IPS-NIHi7 (cell line): ENCODE data around the gene ITGA7.

ENCODE experiments used
- DNase-seq: peaks from one replicate; pipeline ENCODE4 v3.0.0; 2012; ENCODE audit warnings: mixed read lengths; ENCODE audit errors: extremely low spot score

Gene ITGA7

DNA sequence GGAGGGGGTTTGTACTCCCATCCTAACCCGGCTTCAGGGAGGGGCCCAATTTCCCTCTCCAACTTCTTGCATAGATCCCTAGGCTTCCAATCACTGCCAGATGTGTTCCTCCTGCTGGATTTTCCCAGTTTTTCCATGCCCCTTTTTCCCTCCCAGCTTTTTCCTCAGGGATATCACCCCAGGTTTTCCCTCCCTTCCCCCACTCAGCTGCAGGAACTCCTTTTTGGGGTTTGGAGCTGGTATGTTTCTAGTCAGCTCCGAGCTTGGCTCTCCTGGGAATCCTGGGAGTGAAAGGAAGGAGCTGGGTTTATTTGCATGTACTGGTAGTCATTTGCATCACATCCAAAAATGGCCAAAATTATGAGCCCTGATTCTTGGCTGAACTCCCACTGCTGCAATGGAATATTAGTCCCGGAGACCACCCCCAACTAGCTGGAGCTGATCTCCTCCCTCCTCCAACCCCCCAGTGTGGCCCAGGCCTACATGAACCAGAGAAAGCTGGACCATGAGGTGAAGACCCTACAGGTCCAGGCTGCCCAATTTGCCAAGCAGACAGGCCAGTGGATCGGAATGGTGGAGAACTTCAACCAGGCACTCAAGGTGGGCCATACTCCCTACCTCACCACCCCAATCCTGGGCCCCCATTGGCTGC lies 11.0 kb upstream of the ITGA7 start:
- DNase-seq, result no peak

DNA sequence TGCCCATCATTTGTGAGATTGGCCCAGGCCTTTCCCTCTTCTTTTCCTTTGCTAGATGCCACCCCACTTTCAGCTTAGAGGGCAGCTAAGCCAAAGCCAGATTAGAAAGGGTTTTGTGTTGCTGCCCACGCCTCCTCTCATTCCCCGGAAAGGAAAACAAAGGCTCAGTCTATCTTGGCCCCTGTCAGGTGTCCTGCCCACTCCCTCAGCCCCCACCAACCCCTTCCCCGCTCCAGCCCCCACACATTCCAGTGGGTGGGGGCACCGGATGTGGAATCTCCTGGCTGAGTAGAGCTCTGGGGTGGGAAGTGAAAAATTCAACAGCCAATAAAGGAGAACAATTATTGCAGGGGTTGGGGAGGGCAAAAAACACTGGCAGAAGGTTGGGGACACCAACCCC lies 10.3 kb upstream of the ITGA7 start:
- peak; percentile 55 for DNase-seq

DNA sequence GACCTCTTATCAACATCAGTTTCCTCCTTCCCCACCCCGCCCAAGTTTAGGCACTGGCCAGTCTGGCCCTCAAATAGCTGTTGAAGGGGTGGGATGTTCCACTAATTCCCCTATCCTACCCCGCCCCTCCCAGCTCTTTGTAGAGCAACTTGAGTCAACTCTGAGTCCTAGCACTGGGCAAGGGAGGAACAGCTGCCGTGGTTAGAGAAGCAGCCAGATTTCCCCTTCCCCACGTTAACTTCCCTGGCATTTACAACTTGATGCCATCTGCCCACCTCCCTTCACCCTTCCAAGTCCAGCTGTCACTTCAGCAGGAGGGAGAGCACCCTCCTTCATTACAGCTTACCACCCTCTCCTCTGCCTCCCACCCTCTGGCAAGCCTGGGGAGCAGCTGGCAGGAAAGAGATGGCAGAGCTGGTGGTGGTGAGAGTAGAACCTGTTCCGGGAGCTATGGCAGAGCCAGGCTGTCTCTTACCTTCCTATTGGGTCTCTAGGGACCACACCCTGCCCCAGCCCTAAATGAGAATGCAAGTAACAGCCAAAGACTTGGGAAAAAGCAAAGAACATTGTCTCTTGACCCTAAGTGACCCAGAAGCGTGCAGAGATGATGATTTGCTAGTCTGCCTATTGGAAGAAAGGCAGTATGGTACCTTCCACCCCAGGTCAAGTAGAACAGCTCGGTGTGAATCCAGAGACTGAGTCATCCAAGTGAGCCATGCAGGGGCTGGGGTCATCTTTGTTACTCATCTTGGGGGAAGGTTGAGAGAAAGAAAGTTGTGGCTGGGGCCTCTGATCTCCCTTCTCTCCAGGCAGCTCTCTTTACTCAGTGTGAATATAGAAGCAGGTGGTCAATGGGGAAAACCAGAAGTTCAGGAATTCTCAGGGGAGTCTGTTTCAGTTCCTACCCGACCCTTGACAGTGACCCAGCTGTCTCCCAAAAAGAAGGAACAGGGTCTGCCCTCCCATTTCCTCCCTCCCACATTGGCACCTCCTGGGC lies 9.6 kb upstream of the ITGA7 start:
- DNase-seq, result no peak

DNA sequence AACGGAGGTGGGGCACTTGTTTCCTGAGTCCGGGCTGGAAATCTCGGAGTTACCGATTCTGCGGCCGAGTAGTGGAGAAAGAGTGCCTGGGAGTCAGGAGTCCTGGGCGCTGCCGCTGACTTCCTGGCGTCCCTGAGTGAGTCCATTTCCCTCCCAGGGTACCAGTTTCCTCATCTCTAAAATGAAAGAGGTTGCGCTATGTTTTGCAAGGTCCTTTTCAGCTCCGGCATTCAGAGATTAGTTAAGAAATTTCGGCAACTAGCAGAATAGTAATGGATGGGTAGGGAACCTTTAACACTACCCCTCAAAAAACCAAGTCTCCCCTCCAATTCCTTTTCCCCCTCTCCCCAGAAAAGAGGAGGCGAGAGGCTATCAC lies 8.9 kb upstream of the ITGA7 start:
- DNase-seq, result no peak

DNA sequence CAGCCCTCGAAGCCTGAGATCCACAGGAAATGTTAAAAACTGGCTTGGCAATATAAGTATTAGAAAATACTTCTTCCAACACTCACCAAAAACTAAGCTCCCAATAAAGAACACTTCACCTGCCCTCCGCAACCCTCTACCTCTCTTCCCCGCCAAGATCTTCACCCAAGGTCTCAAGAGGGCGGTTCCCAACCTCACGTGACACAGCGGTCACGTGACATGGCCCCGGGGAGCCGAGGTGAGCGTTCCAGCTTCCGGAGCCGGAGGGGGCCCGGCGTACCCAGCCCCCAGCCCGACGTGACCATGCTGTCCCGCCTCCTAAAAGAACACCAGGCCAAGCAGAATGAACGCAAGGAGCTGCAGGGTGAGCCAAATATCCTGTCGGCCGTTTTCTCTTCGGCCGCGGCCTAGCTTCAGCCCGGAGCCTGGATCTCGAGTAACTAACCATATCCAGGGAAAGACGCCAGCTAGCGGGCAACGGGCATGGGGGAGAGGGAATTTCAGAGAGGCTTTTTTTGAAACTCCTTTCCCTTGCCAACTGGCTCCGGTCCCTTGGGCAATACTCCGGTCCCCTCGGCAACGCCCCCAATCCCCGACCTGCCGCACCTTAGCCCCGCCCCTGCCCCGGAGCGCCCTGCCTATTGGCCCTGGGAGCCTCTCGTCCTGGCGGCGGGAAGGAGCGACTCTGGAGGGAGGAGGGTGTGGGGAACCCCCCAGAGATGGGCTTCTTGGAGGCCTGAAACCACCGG lies 8.3 kb upstream of the ITGA7 start, which contains the start of gene BLOC1S1:
Gene BLOC1S1 (plus strand): TSS at position 214 of the 749 bp plus-strand sequence. CDS start 6 bp downstream, at position 220.
- peak; percentile 94 for DNase-seq

DNA sequence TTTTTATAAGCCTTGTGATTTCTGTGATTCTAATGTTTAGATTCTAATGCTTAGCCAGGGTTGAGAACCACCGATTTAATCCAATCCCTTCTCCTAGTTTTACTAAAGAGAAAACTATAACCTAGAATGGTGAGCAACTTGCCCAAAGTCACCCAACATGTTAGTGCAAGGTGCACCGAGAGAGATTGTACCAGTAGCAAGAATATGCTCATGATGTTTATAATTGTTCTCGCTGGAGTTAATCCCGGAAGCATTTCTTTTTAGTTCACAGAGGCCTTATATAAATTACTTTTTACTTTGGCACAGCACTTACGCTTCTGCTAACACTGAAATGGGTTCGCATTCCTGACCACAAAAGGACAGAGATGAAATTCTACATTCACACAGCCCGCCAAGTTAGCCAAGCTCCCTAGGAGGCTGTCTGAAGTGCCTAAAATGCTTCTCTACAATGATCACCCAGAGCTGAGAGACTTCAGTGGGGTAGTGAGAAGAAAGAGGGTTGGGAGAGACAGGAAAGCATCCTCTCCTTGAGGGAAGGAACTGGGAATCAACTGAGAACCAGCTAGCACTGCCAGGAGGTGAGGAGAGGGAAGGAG lies 7.6 kb upstream of the ITGA7 start:
- no peak for DNase-seq

DNA sequence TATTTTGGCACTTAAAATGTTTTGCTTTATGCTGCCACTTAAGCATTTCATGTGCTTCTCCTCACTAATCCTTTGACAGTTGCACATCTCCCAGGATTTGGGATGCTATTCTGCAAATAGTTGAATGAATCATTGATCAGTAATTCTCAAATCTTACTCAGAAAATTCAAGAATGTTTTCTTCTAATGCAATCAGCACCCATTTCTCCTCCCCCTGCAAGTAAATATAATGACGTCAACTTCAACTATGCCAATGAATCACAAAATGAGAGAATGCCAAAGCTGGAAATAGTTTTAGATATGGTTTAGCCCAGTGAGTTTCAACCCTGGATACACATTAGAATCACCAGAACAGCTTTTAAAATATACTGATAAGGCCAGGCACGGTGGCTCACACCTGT lies 6.0 kb upstream of the ITGA7 start:
- DNase-seq, result no peak

DNA sequence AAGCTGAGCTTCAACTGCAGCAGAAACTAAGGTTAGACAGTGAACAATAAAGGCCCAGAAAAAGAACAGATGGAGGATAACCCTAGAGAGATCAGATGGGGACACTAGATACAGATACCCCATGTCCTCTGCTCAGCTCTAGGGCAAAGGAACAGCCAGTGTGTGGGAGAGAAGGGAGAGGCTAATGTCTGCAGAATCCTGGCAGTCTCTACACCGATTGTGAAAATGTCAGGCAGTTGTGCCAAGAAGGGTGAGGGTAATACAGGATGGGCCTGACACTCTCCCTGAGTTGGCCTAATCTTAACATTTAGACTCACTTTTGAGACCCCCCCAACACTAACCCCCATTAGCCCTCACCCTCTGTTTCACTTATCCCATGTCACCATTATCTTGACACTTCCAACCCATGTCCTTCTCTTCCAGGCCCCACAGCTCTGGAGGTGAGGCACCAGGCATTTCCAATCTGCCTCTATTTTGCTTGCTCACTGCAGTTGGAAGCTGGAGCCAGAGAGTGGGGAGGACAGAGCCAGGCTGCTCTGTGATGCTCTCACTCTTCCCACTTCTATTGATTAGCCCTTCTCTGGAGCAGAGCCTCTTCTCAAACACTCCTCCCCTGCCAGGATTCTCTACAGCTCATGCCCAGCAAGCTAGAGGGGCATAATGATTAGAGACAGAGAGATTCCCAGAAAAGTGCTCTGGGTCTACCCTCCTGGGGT lies 5.2 kb upstream of the ITGA7 start:
- DNase-seq, result no peak

DNA sequence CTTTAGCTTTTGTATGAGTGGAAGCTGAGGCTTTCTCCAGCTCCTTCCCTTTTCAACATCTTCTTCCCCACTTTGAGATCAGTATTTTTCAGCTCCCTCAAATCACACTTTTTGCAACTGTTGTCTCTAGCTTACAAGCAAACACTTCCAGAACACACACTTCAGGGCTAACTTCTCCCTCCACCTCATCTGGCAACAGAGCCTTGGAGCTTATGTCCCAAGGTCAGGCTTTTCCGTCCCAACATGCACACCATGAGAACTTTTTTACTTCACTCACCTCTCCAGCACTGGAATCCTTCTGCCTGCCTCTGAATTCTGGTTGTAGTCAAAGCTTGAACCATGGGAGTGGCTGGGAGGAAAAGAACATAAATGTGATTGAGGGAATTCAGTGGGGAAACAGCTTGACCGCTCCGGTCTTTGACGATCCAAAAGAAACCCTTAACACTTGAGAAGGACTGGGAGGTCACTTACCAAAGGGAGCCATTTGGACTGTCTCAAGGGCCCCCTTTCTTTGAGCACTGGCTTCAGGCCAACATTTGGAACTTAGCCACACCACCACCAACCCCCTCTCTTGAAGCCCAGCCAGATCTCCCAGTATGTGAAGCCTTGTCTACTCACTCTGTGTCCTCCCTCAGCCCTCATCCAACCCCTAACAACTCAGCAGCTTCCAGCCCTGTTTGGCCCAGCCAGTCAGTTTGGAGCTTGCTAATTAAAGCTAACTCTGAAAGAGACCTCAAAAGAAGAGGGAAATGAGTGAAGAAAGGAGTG lies 4.3 kb upstream of the ITGA7 start:
- no peak for DNase-seq

DNA sequence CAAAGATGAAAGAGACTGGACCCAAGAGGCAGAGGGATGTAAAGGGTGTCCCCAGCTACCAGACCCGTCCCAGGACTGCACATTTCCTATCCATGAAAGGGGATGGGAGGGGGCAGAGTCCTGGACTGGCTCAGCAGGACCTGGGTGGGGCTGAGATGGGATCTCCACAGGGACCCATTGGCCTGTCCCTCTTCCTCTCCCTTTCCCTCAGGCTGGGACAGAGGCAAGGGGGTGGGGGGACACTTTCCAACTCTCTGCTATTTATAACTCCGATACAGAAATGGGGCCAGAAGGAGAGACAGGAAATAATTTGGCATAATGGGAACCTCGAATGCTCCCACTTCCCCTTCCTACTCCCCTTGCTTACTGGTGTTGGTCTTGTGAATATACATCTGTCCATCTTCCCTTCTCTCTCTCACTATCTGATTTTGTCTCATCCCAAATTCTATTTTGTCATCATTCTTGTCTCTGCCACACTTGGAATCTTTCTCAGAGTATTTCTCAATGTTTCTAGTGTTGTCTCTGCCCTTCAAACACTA lies 1.1 kb upstream of the ITGA7 start:
- DNase-seq, result no peak

DNA sequence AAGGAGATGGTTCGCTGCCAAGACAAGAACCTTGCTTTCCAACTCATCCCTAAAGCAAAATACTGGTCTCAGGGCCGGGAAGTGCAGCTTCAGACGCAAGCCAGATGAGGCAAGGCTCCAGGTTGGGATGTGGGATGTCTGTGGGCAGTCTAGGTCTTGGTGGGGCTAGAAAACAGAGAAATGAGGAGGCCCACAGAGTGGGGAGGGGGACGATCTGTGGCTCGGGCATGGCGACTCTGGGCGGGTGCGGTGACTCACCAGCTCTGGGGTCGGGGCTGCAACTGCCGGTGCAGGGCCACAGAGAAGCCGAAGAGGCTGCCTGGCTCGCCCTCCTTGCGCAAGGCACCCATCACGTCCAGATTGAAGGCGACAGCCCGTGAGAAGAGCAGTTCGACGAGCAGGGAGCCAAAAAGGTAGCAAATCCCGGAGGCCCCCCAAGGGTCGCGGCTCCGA lies 459 bp downstream of the ITGA7 start:
- DNase-seq, result peak; percentile 69

DNA sequence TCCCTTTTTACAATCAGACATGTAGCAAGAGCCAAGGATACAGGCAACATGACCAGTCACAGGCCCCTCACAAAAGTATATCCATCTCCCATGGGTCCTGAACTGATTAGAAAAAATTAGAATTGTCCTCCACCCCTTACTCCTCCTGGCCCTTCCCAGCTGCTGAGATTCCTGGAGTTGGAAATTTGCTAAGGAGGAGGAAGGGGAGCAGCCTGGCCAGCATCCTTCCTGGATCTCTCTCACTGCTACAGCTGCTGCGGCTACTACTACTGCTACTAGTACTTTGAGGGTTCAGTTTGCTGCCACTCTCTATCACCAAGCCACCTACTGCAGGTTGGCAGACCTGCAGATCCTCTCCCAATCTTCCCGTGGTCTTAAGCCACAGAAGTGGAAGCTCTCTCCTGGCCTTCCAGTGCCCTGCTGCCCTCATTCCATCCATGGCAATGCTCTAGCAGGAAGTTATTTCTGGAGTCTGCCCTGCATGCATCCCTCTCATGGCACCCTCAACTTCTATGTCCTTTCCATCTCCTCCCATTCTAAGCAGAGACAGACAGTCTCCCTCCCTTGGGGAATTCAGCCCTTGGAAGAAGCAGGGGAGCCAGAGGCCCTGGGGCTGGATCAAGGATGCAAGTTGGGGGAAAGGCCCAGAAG lies 1.0 kb downstream of the ITGA7 start:
- no peak for DNase-seq

DNA sequence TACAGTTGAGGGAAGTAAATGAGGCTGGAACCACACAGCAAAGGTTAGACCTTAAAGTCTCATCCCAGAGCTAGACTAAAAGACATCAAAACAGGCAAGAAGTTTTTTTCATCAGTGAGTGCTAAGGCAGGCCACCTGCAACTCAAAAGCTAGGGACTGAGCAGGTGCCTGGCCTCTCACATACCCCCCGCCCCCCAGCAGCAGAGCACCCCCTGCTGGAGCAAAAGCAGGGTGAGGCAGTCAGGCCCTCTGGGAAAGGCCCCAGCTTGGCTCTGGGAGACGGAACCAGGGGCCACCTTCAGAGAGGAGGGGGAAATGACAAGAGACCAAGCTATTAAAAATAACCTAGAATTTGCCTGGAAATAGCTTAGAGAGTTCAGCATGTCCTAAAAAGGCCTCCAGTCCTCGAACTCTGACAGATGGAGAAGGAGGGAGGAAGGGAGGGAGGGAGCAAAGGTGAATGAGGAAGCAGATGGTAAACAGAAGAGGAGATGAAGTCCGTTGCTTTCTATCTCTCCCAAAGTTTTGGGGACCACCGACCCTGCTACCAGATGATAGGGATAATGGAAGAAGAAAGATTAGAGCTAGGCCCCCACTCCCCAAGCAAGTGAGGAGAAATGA lies 1.8 kb downstream of the ITGA7 start:
- peak; percentile 76 for DNase-seq

DNA sequence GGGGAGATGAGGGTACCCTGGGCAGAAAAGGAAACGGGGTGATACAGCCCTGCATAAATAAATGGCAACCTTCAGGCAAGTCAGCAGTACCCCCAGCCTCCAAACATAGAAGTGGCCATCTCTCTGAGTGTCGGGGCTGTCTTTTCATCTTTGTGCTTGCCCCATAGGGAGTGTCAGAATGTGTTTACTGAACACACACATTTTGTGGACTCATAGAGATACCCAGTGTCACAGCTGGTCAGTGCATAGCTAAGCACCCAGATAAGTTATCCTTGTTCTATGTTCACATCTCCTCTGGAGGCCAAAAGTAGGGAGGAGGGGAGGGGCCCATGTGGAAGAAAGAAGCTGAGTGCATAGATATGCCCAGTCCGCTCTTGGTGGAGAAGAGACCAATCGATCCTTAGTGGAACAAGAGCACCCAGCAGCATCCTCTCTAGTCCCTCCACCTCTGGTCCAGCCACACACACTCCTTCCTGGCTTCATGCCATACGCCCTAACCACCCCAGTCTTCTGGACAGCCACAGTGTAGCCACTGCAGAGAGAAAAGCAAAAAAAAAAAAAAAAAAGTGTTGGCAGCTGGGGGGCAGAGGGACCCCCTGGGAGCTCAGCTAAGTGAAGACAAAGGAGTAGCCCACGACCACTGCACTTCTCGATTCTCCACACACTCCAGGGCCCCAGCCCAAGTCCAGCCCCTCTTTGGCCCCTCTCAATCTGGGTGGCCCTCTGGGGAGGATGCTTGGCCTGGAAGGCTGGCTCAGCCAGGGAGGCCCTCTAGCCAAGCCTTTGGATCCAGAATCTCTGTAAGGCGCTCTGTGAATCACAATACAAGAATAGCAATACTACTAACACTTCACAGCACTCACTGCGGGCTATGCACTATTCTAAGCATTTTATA lies 2.6 kb downstream of the ITGA7 start:
- no peak for DNase-seq

DNA sequence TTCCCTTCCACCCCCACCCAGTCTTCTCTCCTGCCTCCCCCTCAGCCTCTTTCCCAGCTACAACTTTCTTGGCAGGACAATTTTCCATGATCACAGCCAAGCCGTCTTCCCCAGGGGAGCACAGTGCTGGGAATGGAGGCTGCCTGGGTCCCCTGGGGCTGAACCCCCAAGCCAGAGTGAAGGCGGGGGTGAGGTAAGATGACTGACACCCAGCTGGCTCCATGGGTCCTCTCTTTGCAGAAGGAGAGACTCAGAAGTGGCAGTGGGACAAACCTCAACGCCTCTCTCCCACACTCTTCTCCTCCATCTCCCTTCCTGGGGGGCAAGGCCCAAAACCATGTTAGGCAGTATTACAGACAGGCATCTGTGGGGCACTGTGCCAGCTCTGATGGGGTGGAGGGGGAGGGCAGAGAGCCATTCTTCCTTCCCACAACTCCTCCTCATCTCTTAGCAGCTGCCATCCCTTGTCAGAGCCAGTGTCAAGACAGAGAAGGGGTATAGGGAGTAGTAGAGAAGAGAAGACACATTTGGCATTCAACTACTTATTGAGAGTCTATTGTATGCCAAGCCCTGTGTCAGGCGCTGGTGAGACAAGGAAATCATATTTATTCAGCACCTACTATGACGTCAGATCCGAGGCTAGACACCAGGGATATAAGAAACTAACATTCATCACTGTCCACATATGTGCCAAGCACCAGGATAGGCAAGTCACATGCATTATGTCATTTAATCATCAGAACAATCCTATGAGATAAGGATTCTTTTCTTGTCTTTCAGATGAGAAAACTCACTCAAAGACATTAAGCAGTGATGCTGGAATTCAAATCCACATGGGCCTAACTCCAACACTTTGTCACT lies 3.6 kb downstream of the ITGA7 start:
- no peak for DNase-seq

DNA sequence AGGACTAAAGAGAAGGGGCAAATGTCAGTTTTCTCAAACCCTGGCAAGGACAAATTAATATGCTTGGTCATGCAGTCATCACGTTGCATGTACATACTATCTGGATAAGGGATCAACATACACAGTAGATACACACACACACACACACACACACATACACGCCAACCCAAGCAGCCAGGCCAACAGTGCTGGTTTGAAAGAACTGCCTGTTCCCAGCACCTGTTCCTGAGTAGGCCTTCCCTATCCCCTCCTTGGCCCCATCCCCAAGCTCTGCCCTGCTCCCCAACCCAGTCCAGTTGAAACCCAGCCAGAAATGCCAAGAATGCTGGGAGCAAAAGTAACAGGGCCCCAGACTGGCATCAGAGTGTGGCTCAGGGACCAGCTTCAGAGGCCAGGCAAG lies 4.4 kb downstream of the ITGA7 start:
- DNase-seq, result no peak

DNA sequence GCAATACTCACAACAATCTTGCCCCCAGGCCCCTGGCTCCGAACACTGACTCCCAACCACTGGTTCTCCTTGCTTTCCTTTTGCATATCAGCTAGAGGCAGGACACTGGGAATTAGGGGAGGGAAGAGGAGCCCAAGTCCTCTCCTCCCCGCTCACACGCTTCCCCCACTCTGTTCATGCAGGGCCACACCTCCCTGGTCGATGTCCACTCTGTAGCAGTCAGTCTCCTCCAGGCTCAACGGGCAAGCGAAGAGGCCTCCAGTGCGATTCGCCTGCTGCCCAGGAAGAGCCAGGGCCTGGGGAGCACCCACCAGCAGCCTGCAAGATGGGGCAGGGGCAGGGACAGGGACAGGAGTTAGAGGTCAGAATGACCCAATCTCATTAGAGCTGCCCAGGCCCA lies 4.8 kb downstream of the ITGA7 start:
- no peak for DNase-seq
